Fibroblast of skin of scalp (primary cell): ENCODE results near the gene CLECL1. TPM values are rescaled to one million over a fixed set of nuclear protein-coding genes. Genes with fewer than 3 reads are reported as not detected.

Experiments used
- DNase-seq: peaks from one replicate; pipeline ENCODE4 v3.0.0-alpha.2; 2013
- polyA plus RNA-seq, 2 experiments: library from polyadenylated mRNA; unstranded; fragments of 120-200 nt; gene quantifications; one replicate each; pipeline ENCODE4 v1.2.1, GENCODE V29; 2013; ENCODE audit not compliant: insufficient read length in 2 of 2

The CLECL1 gene
- polyA plus RNA-seq (2013, experiment 1 of 2; ENCODE audit: insufficient read length) = not detected
- polyA plus RNA-seq (2013, experiment 2 of 2; ENCODE audit: insufficient read length) = not detected

DNA sequence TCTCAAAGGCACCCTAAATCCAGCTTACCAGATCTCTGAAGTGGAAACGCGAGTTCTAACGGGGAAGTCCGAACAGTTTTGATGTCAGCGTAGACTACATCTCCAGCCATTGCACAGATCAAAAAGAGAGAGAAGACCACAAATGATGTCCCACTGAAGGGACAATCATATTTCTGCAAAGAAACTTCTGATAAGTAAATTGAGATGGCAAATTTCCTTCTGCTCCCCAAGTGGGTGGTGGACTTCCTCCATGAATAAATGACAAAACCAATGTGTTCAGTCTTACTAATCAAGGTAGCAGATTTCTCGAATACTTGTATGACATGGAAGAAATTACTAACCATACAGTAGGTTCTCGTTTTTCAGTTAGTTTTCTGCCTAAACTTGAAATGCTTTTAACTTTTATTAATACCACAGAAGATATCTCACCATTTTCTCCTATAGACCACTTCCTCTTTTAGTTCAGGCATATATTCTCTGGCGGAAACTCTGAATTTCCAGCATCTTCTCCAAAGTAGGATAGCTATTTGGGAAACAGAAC, at the start of gene CLECL1:
Gene CLECL1 (minus strand): TSS at position 177 of the 541 bp plus-strand sequence.
- no peak for DNase-seq

DNA sequence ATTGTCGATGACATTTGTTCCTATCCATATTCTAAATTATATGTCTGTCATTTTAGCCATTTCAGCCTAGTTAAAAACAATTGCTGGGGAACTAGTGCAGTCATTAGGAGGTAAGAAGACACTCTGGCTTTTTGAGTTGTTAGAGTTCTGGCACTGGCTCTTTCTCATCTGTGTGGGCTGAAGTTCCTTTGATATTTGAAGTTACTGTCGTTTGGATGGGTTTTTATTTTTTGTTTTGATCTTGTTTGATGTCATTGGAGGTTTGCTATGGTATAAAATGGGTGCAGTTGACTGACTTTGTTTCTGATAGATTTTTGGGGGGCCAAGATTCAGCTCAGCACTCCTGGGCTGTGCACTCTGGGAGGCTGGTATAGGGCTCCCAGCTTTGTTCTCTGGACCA, 48.5 kb upstream of the CLECL1 start:
- DNase-seq = no peak

GRCh38 chr12:9779209-9779608, 46.3 kb upstream of the CLECL1 start:
- DNase-seq = no peak

DNA sequence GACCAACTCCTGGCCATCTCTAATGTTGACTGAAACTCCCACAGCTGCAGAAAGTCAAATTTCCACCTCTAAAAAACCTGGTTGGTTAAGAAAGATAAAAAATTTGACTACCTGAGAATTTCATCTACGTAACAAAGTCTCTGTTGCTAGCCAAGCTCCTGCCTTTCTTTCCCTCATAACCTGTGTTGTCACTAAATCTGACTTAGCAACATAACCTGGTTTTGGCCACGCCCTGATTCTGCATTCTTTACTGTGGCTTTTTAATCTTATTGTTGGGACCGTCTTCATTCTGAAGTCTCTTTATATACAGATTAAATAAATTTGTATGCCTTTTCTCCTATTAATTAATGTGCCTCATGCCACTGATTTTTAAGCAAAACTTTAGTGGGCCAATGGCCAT, 43.9 kb upstream of the CLECL1 start:
- no peak for DNase-seq

DNA sequence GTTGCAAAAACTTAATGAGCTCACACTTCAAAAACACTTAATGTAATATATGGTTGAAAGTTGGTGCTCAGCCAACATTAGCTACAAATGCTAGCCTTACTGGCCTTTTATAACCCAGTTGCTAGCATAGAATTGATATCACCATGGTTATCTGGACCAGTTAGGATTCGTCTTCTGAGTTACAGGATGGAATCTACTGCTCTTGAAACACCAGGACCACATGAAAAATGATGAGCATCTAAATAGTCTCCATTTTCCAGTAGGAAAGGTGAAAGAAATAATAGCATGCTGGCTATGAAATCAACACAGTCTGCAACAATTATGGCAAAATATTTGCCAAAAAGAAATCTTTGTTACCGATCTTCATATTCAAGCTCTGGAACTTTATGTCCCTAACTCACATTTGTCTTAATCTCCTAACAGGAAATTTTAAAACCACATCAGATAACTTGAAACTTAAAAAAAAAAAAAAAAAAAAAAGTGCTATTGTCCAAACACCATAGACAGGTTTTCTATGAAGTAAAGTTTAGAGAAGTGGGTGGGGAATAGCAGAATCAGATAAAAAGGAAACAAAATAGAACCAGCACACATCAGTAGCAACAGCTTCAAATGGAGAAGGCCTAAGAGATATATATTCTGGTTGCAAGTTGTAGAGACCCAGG, 40.5 kb upstream of the CLECL1 start:
- DNase-seq = no peak

DNA sequence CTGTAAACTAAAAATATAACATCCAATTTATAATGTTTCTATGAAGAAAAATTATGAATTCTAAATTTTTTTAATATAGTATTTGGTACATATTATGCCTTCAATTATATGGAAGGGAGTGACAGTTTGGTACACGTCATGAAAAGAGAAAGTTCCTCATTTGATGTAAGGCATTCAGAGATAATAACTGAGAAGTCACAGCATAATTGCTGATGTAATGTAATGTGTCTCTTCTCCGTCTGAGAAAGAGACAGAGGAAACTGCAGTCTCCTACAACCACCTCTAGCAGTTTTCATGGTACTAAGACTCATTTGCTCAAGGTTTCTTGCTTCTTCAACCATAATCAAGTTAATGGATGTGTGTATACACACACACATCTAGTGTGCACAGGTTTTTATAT, 30.1 kb upstream of the CLECL1 start:
- DNase-seq = no peak

GRCh38 chr12:9762369-9762768, 29.5 kb upstream of the CLECL1 start:
- no peak for DNase-seq

DNA sequence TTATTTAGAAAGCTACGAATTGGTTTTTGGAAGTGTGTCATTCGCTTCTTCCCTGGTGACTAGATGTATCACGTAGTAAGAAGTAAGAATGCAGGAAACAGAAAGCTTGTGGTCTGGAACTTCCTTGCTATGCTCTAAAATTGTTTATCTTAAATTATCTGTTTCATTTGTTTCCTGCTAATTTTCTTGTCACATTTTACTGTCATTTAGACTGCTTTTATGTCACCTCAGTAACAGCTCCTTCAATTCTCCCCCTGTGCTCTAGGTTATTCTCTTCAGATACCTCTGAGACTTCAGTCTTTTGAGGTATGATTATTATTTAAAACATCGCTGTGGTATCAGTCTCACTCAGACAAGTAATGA, 28.5 kb upstream of the CLECL1 start:
- no peak for DNase-seq

- DNase-seq = no peak
These were observed 28.0 kb upstream of the CLECL1 start, which contains the start of gene CD69 for GRCh38 chr12:9760699-9761418. TSS of gene CD69 (minus strand) at chr12:9760901. CDS start at chr12:9760820, 81 bp downstream.

DNA sequence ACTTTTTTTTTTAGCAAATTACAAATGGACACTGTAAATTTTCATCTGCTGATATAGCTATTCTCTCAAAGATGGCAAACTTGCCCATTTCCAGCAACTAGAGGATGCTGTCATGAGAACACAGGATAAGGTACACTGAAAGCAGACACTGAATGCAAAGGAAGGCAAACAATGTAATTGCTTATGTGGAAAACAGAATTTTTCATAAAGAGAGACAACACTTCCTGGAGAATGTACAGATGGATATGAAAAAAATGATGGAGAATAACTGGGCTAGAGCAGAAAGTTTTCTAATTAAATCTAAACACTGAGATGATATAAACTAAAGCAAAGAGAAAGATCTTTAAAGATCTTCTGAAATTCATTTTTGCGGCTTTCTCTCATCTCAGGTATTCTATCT, 27.2 kb upstream of the CLECL1 start:
- no peak for DNase-seq

- DNase-seq = no peak
These were observed 26.8 kb upstream of the CLECL1 start for GRCh38 chr12:9759694-9760093.

GRCh38 chr12:9758119-9758518, 25.2 kb upstream of the CLECL1 start:
- DNase-seq = no peak

DNA sequence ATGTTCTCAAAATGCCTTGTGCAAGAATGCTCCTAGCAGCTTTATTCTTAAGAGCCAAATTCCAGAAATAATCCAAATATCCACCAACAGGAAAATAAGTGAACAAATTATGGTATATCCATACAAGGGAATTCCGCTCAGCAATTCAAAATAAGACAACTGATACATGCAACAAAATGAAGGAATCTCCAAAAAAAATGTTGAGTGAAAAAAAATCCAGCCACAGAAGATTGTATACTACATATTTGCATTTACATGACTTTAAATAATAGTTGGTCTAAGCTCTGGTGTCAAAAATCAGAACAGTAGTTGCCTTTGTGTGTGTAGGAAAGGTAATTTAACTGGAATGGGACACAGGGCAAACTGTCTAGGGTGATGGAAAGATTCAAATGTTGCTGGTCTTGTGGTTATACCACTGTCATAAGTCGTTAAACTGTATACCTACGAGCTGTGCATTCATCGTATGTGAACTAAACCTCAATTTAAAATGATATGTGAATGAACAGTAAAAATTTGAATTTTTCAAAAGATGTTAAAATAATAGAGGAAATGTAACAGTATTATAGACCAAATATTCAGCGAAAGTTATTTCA, 24.6 kb upstream of the CLECL1 start:
- no peak for DNase-seq

DNA sequence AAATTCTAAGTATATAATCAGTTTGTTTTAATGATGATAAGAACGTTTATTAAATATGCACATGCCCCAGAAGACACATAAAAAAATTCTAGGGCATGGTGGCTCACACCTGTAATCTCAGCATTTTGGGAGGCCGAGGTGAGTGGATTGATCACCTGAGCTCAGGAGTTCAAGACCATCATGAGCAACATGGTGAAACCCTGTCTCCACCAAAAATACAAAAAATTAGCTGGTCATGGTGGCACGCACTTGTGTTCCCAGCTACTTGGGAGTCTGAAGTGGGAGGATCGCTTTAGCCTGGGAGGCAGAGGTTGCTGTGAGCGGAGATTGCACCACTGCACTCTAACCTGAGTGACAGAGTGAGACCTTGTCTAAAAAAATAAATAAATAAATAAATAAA, 23.8 kb upstream of the CLECL1 start:
- no peak for DNase-seq

GRCh38 chr12:9756170-9756569, 23.3 kb upstream of the CLECL1 start:
- DNase-seq = no peak

GRCh38 chr12:9755567-9755966, 22.7 kb upstream of the CLECL1 start:
- no peak for DNase-seq

- DNase-seq = no peak
These were observed 22.1 kb upstream of the CLECL1 start for GRCh38 chr12:9755035-9755434.

DNA sequence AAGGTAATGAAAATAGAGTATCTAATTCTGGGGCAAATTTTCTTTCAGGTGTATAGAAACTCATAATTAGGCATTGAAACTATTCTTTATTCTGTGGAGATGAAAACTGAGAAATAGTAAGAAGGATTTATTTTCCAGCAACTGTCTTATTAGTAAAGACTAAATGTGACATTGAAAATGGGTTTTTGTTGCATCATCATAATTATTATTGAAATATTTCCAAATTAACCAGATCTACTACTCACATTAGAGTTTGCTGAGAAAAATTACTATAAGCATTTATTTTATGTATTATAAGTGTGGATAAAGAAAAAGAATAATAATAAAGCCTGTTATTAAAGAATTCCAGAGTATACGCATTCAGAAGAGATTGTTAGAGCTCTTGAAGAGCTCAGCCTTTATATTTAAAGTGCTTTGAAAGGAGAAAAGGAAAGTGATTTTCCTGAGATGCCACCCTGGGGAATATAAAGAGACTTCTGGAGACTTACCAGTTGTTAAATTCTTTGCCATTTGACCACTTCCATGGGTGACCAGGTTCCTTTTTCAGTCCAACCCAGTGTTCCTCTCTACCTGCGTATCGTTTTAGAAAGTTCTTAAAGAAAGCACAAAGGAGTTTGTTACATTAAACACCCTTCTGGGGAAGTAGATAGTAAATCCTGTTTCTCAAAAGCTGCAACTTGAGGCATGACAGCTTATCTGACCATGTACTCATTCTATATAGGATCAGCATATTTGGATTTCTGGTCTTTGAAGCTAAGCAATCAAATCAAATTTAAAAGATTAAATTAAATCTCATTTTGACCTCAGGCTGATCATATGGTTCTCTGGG, 21.4 kb upstream of the CLECL1 start:
- DNase-seq = no peak

GRCh38 chr12:9753498-9753897, 20.6 kb upstream of the CLECL1 start:
- no peak for DNase-seq

DNA sequence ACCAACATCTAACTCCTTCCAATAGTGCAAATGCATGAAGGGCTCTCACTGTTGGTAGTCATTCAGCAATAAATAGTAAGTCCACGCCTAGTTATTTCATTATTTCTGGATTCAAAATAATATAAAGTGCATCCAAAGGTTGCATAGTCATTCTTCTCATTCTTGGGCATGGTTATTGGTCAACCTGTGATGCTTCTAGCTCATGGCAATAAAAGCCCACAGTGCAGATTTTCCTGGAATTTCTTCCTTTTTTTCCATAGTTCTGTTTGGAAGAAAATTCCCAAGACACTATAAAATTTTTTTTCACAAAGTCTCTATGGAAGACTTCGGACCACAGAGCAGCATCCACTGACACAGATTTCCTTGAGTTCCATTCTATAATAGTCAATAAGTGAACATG, 20.2 kb upstream of the CLECL1 start:
- no peak for DNase-seq

DNA sequence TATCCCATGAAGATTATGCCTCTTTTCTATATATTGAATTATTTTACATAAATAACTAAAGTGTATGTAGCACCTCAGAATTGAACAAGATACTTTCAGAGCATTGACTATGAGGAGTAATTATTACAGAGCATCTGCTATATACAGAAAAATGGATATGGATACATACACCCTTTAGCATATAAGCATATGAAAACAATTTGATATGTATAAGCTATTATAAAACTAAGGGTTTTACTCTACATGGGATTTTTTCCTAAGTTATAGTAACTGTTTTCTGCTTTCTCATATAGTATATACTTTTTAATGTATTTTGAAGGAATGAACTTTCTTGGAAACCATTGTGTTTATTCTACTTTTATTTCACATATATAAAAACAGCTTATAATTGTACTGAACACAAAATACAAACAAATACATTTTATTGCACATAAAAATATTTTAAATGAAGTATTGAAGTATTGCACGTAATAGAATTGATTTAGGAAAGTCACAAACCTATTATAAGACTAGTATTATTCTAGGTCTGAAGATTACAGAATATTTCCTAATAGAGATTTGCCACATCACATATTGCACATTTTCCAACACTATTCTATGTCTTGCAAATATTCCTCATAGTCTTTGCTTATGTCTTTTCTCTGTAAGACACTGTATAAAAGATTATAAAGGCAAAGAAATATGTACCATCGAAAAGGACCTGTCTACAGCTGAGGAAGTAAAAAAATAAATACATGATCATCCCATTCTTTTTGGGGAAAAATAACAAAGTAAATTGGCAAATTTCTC, 19.4 kb upstream of the CLECL1 start:
- no peak for DNase-seq
